GM21526 (cell line): ENCODE measurements around the gene ZNF804B.
A peak's percentile ranks its signal among the peaks of the same experiment; 100 is the strongest.

Experiments
- ATAC-seq: cut with Tn5 transposase; IDR thresholded peaks from one replicate; pipeline ENCODE4 v1.9.1; 2021; ENCODE audit warnings: moderate library complexity; ENCODE audit not compliant: unreplicated experiment, low FRiP score

Gene ZNF804B

GRCh38 chr7:88964418-88964817, 204.9 kb downstream of the ZNF804B start:
- no peak for ATAC-seq

GRCh38 chr7:88965371-88965770, 205.9 kb downstream of the ZNF804B start:
- ATAC-seq, result no peak

- no peak for ATAC-seq
Observed at GRCh38 chr7:88967432-88967831, 207.9 kb downstream of the ZNF804B start.

- ATAC-seq, result no peak
Observed at GRCh38 chr7:88969167-88969566, 209.7 kb downstream of the ZNF804B start.

GRCh38 chr7:88985295-88985694, 225.8 kb downstream of the ZNF804B start:
- no peak for ATAC-seq

GRCh38 chr7:89001306-89001705, 241.8 kb downstream of the ZNF804B start:
- ATAC-seq, result no peak

- peak; percentile 86 for ATAC-seq
Observed at GRCh38 chr7:89002981-89003956, 243.8 kb downstream of the ZNF804B start.

- no peak for ATAC-seq
Observed at GRCh38 chr7:89012016-89012415, 252.5 kb downstream of the ZNF804B start.

- ATAC-seq, result no peak
Observed at GRCh38 chr7:89017695-89018094, 258.2 kb downstream of the ZNF804B start.

GRCh38 chr7:89021741-89022140, 262.2 kb downstream of the ZNF804B start:
- no peak for ATAC-seq

GRCh38 chr7:89023206-89023605, 263.7 kb downstream of the ZNF804B start:
- no peak for ATAC-seq

- no peak for ATAC-seq
Observed at GRCh38 chr7:89023877-89024276, 264.4 kb downstream of the ZNF804B start.

- no peak for ATAC-seq
Observed at GRCh38 chr7:89027781-89028180, 268.3 kb downstream of the ZNF804B start.

GRCh38 chr7:89028319-89028718, 268.8 kb downstream of the ZNF804B start:
- no peak for ATAC-seq

- ATAC-seq, result no peak
Observed at GRCh38 chr7:89029864-89030263, 270.4 kb downstream of the ZNF804B start.

GRCh38 chr7:89041240-89041639, 281.7 kb downstream of the ZNF804B start:
- ATAC-seq, result no peak

GRCh38 chr7:89042940-89043339, 283.4 kb downstream of the ZNF804B start:
- no peak for ATAC-seq

GRCh38 chr7:89049043-89049442, 289.5 kb downstream of the ZNF804B start:
- no peak for ATAC-seq

- no peak for ATAC-seq
Observed at GRCh38 chr7:89053130-89053529, 293.6 kb downstream of the ZNF804B start.

GRCh38 chr7:89054361-89054760, 294.9 kb downstream of the ZNF804B start:
- ATAC-seq, result no peak

GRCh38 chr7:89060234-89060633, 300.7 kb downstream of the ZNF804B start:
- no peak for ATAC-seq

GRCh38 chr7:89064831-89065230, 305.3 kb downstream of the ZNF804B start:
- ATAC-seq, result no peak
